PC-9 (cell line): ENCODE measurements around the gene PSMB5. TPM values are rescaled to one million over a fixed set of nuclear protein-coding genes. Genes with fewer than 3 reads are reported as not detected.

ENCODE experiments used
- BruUV-seq: library from RNA; stranded (reverse); fragments of 400-500 nt; replicated peaks from 2 replicates; lab custom pipeline; 2021; lab: Mats Ljungman, UMichigan
- CTCF ChIA-PET: fragments of 300-600 bp; sonication (Branson Sonifier 250); formaldehyde crosslinking; loops from one replicate; lab custom pipeline; 2022; ENCODE audit warnings: antibody characterized with exemption; lab: Charles Lee
- POLR2A ChIA-PET: fragments of 300-600 bp; sonication (Branson Sonifier 250); formaldehyde crosslinking; loops from one replicate; lab custom pipeline; 2022; ENCODE audit warnings: antibody characterized with exemption; ENCODE audit not compliant: unreplicated experiment; lab: Charles Lee
- DNase-seq, 2 experiments: peaks; one replicate each; pipeline versions ENCODE4 v3.0.0 to v3.0.0-alpha.2; 2015 to 2022; ENCODE audit warnings: mixed read lengths in 1 of 2
- H2AFZ ChIP-seq: fragments of 200-600 bp; sonication (generic); 2 replicates; pipeline ENCODE4 v1.8.1; 2017; ENCODE audit warnings: antibody characterized with exemption
- H3F3A ChIP-seq: fragments of 200-600 bp; sonication (generic); 2 replicates; pipeline ENCODE4 v1.8.1; 2017; ENCODE audit warnings: antibody characterized with exemption, mild to moderate bottlenecking, low read depth; ENCODE audit not compliant: insufficient read depth
- H3K27ac ChIP-seq: fragments of 200-600 bp; sonication (generic); 2 replicates; pipeline ENCODE4 v1.6.1; 2016; ENCODE audit warnings: mixed run types
- H3K27me3 ChIP-seq: fragments of 200-600 bp; sonication (generic); 2 replicates; pipeline ENCODE4 v1.6.1; 2016; ENCODE audit warnings: low read depth, mixed run types; ENCODE audit not compliant: insufficient read depth
- H3K36me3 ChIP-seq: fragments of 200-600 bp; sonication (generic); 2 replicates; pipeline ENCODE4 v1.6.1; 2016; ENCODE audit warnings: low read depth, mixed run types
- H3K4me1 ChIP-seq: fragments of 200-600 bp; sonication (generic); replicated peaks from 2 replicates; pipeline ENCODE4 v1.6.1; 2016; ENCODE audit warnings: mixed run types; ENCODE audit not compliant: insufficient read depth
- H3K4me2 ChIP-seq: fragments of 200-600 bp; sonication (generic); 2 replicates; pipeline ENCODE4 v1.6.1; 2017; ENCODE audit warnings: mixed run types
- H3K4me3 ChIP-seq: fragments of 200-600 bp; sonication (generic); 2 replicates; pipeline ENCODE4 v1.6.1; 2016; ENCODE audit warnings: mixed run types
- H3K79me2 ChIP-seq: fragments of 200-600 bp; sonication (generic); 2 replicates; pipeline ENCODE4 v1.6.1; 2017; ENCODE audit warnings: low read depth, mixed run types
- H3K9me2 ChIP-seq: fragments of 200-600 bp; sonication (generic); 2 replicates; pipeline ENCODE4 v1.8.1; 2017; ENCODE audit warnings: mild to moderate bottlenecking; ENCODE audit not compliant: insufficient read depth
- H3K9me3 ChIP-seq: fragments of 200-600 bp; sonication (generic); 2 replicates; pipeline ENCODE4 v1.8.1; 2016; ENCODE audit warnings: low read depth; ENCODE audit not compliant: insufficient read depth
- H4K20me1 ChIP-seq: fragments of 200-600 bp; sonication (generic); 2 replicates; pipeline ENCODE4 v1.8.1; 2017; ENCODE audit not compliant: insufficient read depth
- CTCF ChIP-seq: fragments of 200-600 bp; sonication (generic); conservative IDR thresholded peaks from 2 replicates; pipeline ENCODE4 v1.6.1; 2017; ENCODE audit warnings: mixed run types, antibody characterized with exemption, mild to moderate bottlenecking, moderate library complexity
- EZH2 ChIP-seq: fragments of 200-600 bp; sonication (generic); IDR thresholded peaks from 2 replicates; pipeline ENCODE4 v1.8.0; 2017; ENCODE audit warnings: antibody characterized with exemption, low read depth
- intact Hi-C: fragments of 100-400 bp; cut with micrococcal nuclease; formaldehyde crosslinking; loops from one replicate; pipeline ENCODE4 v1.10.0; 2022; ENCODE audit not compliant: unreplicated experiment
- total RNA-seq: library from RNA; stranded (reverse); gene quantifications from 2 replicates; pipeline ENCODE4 v1.2.3, GENCODE V29; 2021

The PSMB5 gene
- total RNA-seq, 1 experiment from 2014 or later, result 122 TPM

- Histone ChIP-seq H3K79me2 (peaks cover 19% of the 10 kb centered on the region), H3K9me3 (no peaks in the 10 kb centered on the region), H4K20me1 (no peaks in the 10 kb centered on the region), H3K36me3 (no peaks in the 10 kb centered on the region; the same call in 1 of the 2 replicates), H3F3A (0 out of 2 replicates have a peak, but pooled peaks cover 5% of the 10 kb centered on the region), H3K27me3 (no peaks in the 10 kb centered on the region), H3K4me3 (no peak overlapping the region), H3K4me2 (no peak overlapping the region), H3K27ac (no peak overlapping the region), H2AFZ (no peak overlapping the region), H3K4me1 (0 out of 2 replicates have a peak, but pooled peaks cover 3% of the 10 kb centered on the region), H3K9me2 (no peaks in the 10 kb centered on the region)
- BruUV-seq, result no TSS peak
- no peak for DNase-seq
- POLR2A ChIA-PET, result no interaction called here
- TF ChIP-seq EZH2 (no peak), CTCF (no peak)
- intact Hi-C loops, result no loop called here
- CTCF ChIA-PET, result interaction anchor here (0.6 kb wide), 1 partner anchor 63 kb away, joined by 3 read pairs; no protein-coding TSS in a partner anchor
Measured at GRCh38 chr14:23028799-23029198, 5.9 kb downstream of the PSMB5 start.

- Histone ChIP-seq H3K9me2 (no peaks in the 10 kb centered on the region), H3F3A (0 out of 2 replicates have a peak, but pooled peaks cover 5% of the 10 kb centered on the region), H3K4me2 (no peak overlapping the region), H3K36me3 (no peaks in the 10 kb centered on the region; the same call in 1 of the 2 replicates), H3K27ac (no peak overlapping the region), H3K9me3 (no peaks in the 10 kb centered on the region), H3K79me2 (no peaks in the 10 kb centered on the region), H3K4me1 (no peaks in the 10 kb centered on the region), H3K27me3 (no peaks in the 10 kb centered on the region), H4K20me1 (no peaks in the 10 kb centered on the region), H2AFZ (no peak overlapping the region), H3K4me3 (no peak overlapping the region)
- ChIA-PET CTCF (no interaction called here), POLR2A (no interaction called here)
- intact Hi-C loops, result no loop called here
- no peak for DNase-seq
- no peak for TF ChIP-seq CTCF
- TF ChIP-seq EZH2, result no peak
- no TSS peak for BruUV-seq
Measured at GRCh38 chr14:23025151-23025814, 9.4 kb downstream of the PSMB5 start.

GRCh38 chr14:23024612-23025075, 10.1 kb downstream of the PSMB5 start:
- H3K9me2 ChIP-seq, result no peaks in the 10 kb centered on the region
- no peaks in the 10 kb centered on the region for H3K9me3 ChIP-seq
- no TSS peak for BruUV-seq
- no peaks in the 10 kb centered on the region; the same call in 1 of the 2 replicates for H3K36me3 ChIP-seq
- no peaks in the 10 kb centered on the region for H3K27me3 ChIP-seq
- no peaks in the 10 kb centered on the region for H3K4me1 ChIP-seq
- H4K20me1 ChIP-seq, result no peaks in the 10 kb centered on the region
- H2AFZ ChIP-seq, result no peak overlapping the region
- H3K4me3 ChIP-seq, result no peak overlapping the region
- intact Hi-C loops, result no loop called here
- 0 out of 2 replicates have a peak, but pooled peaks cover 5% of the 10 kb centered on the region for H3F3A ChIP-seq
- ChIA-PET POLR2A (interaction anchor here (0.7 kb wide), 1 partner anchor 88 kb away, joined by 5 read pairs; no protein-coding TSS in a partner anchor), CTCF (no interaction called here)
- no peaks in the 10 kb centered on the region for H3K79me2 ChIP-seq
- TF ChIP-seq CTCF, result no peak
- TF ChIP-seq EZH2, result no peak
- no peak overlapping the region for H3K27ac ChIP-seq
- no peak for DNase-seq
- no peak overlapping the region for H3K4me2 ChIP-seq
